IPS DF 6.9 (cell line): ENCODE data around the gene TRANK1.
A peak's percentile ranks its signal among the peaks of the same experiment; 100 is the strongest.
"Not testable (repeated sequence)": the region's sequence is repeated elsewhere in the genome, so short reads cannot be mapped to it uniquely, and the experiment has no call there.

ENCODE experiments used
- DNase-seq: peaks from one replicate; pipeline ENCODE4 v3.0.0-alpha.2; 2013; ENCODE audit warnings: low read depth, low spot score
- H3K27ac ChIP-seq: one replicate; pipeline ENCODE4 v1.5.1; 2013; ENCODE audit warnings: low read length, control low read depth
- H3K27me3 ChIP-seq: 2 replicates; pipeline ENCODE4 v1.6.1; 2013; ENCODE audit warnings: mild to moderate bottlenecking, low read length; ENCODE audit not compliant: control insufficient read depth, insufficient read depth
- H3K36me3 ChIP-seq: 2 replicates; pipeline ENCODE4 v1.6.1; 2013; ENCODE audit warnings: low read length; ENCODE audit not compliant: control insufficient read depth, insufficient read depth
- H3K4me1 ChIP-seq: 2 replicates; pipeline ENCODE4 v1.6.1; 2013; ENCODE audit warnings: low read length; ENCODE audit not compliant: control insufficient read depth, insufficient read depth
- H3K4me3 ChIP-seq: 2 replicates; pipeline ENCODE4 v1.5.1; 2013; ENCODE audit warnings: mild to moderate bottlenecking, low read length
- H3K9me3 ChIP-seq: 2 replicates; pipeline ENCODE4 v1.6.1; 2013; ENCODE audit warnings: low read length, inconsistent platforms; ENCODE audit not compliant: control insufficient read depth, insufficient read depth
- WGBS: extraction: QIAGEN DNeasy Blood & Tissue Kit; methylation state at CpG from one replicate; pipeline ENCODE4 v1.1.7; 2013; ENCODE audit warnings: mixed read lengths, missing lambda C conversion rate; ENCODE audit not compliant: insufficient read length, insufficient coverage; 5-methylcytosine and 5-hydroxymethylcytosine counted together

The TRANK1 gene

GRCh38 chr3:36905545-36905944, 39.3 kb downstream of the TRANK1 start:
- Histone ChIP-seq H3K4me1 (peaks cover 2% of the 10 kb centered on the region), H3K27me3 (no peaks in the 10 kb centered on the region), H3K9me3 (no peaks in the 10 kb centered on the region), H3K4me3 (no peak overlapping the region), H3K36me3 (no peaks in the 10 kb centered on the region), H3K27ac (no peak overlapping the region)
- DNase-seq: no peak
- WGBS: no CpG with 5 or more reads among the region's 3 CpGs

- no peaks in the 10 kb centered on the region for H3K27me3 ChIP-seq
- H3K4me3 ChIP-seq: no peak overlapping the region
- H3K9me3 ChIP-seq: no peaks in the 10 kb centered on the region
- DNase-seq: peak; percentile 11
- H3K27ac ChIP-seq: no peak overlapping the region
- no peaks in the 10 kb centered on the region for H3K36me3 ChIP-seq
- no CpG with 5 or more reads among the region's 3 CpGs for WGBS
- H3K4me1 ChIP-seq: peaks cover 2% of the 10 kb centered on the region
These were observed 40.2 kb downstream of the TRANK1 start for GRCh38 chr3:36904641-36905040.

- H3K4me3 ChIP-seq, H3K4me1 ChIP-seq, H3K27me3 ChIP-seq, H3K9me3 ChIP-seq, DNase-seq, H3K27ac ChIP-seq, H3K36me3 ChIP-seq: not testable (repeated sequence)
- no CpG with 5 or more reads among the region's 13 CpGs for WGBS
These were observed 40.8 kb downstream of the TRANK1 start for GRCh38 chr3:36904065-36904464.

GRCh38 chr3:36903119-36903882, 41.6 kb downstream of the TRANK1 start:
- H3K27me3 ChIP-seq: no peaks in the 10 kb centered on the region
- no peaks in the 10 kb centered on the region for H3K36me3 ChIP-seq
- peaks cover under 1% of the 10 kb centered on the region for H3K4me1 ChIP-seq
- no peak overlapping the region for H3K4me3 ChIP-seq
- 100% methylated on average over 2 of the region's 10 CpGs for WGBS
- H3K9me3 ChIP-seq: no peaks in the 10 kb centered on the region
- no peak for DNase-seq
- no peak overlapping the region for H3K27ac ChIP-seq

- no peak for DNase-seq
- Histone ChIP-seq H3K27ac (no peak overlapping the region), H3K4me1 (no peaks in the 10 kb centered on the region; the same call in 1 of the 2 replicates), H3K27me3 (no peaks in the 10 kb centered on the region), H3K4me3 (no peak overlapping the region), H3K36me3 (no peaks in the 10 kb centered on the region), H3K9me3 (no peaks in the 10 kb centered on the region)
- WGBS: no CpG with 5 or more reads among the region's 4 CpGs
These were observed 43.3 kb downstream of the TRANK1 start for GRCh38 chr3:36901588-36901987.

GRCh38 chr3:36900474-36901443, 44.1 kb downstream of the TRANK1 start:
- WGBS: 100% methylated on average over 1 of the region's 8 CpGs
- Histone ChIP-seq H3K4me3 (no peak overlapping the region), H3K27me3 (no peaks in the 10 kb centered on the region), H3K27ac (no peak overlapping the region), H3K36me3 (no peaks in the 10 kb centered on the region), H3K9me3 (no peaks in the 10 kb centered on the region), H3K4me1 (no peaks in the 10 kb centered on the region; the same call in 1 of the 2 replicates)
- no peak for DNase-seq

- Histone ChIP-seq H3K9me3 (no peaks in the 10 kb centered on the region), H3K4me1 (no peaks in the 10 kb centered on the region), H3K4me3 (no peak overlapping the region), H3K27ac (no peak overlapping the region), H3K27me3 (no peaks in the 10 kb centered on the region), H3K36me3 (no peaks in the 10 kb centered on the region)
- DNase-seq: no peak
- no CpG with 5 or more reads among the region's 3 CpGs for WGBS
These were observed 49.1 kb downstream of the TRANK1 start for GRCh38 chr3:36895496-36896409.

GRCh38 chr3:36894914-36895313, 49.9 kb downstream of the TRANK1 start:
- H3K36me3 ChIP-seq: no peaks in the 10 kb centered on the region
- WGBS: no CpG with 5 or more reads among the region's 1 CpG
- no peak overlapping the region for H3K4me3 ChIP-seq
- no peaks in the 10 kb centered on the region for H3K27me3 ChIP-seq
- H3K4me1 ChIP-seq: no peaks in the 10 kb centered on the region
- no peaks in the 10 kb centered on the region for H3K9me3 ChIP-seq
- no peak for DNase-seq
- no peak overlapping the region for H3K27ac ChIP-seq

- H3K4me1 ChIP-seq: no peaks in the 10 kb centered on the region
- DNase-seq: no peak
- no peaks in the 10 kb centered on the region for H3K9me3 ChIP-seq
- H3K27me3 ChIP-seq: no peaks in the 10 kb centered on the region
- no CpG with 5 or more reads among the region's 1 CpG for WGBS
- no peak overlapping the region for H3K27ac ChIP-seq
- no peaks in the 10 kb centered on the region for H3K36me3 ChIP-seq
- H3K4me3 ChIP-seq: no peak overlapping the region
These were observed 51.0 kb downstream of the TRANK1 start for GRCh38 chr3:36893826-36894225.

- peak; percentile 13 for DNase-seq
- Histone ChIP-seq H3K4me1 (no peaks in the 10 kb centered on the region), H3K27ac (no peak overlapping the region), H3K4me3 (no peak overlapping the region), H3K27me3 (no peaks in the 10 kb centered on the region), H3K36me3 (no peaks in the 10 kb centered on the region), H3K9me3 (no peaks in the 10 kb centered on the region)
- WGBS: no CpG with 5 or more reads among the region's 2 CpGs
These were observed 51.7 kb downstream of the TRANK1 start for GRCh38 chr3:36893137-36893557.
